Left renal cortex interstitium (tissue), 4 donors: ENCODE results near the gene EHHADH. TPM values are rescaled to one million over a fixed set of nuclear protein-coding genes. Genes with fewer than 3 reads are reported as not detected.
"Not testable (repeated sequence)": the region's sequence is repeated elsewhere in the genome, so short reads cannot be mapped to it uniquely, and the experiment has no call there.

Experiments used
- DNase-seq, 4 donors: peaks; one replicate each; pipeline ENCODE4 v3.0.0-alpha.2; 2013; ENCODE audit warnings: low read depth in 4 of 4, low spot score in 2 of 4, missing footprints in 1 of 4
- polyA plus RNA-seq, 4 donors: library from polyadenylated mRNA; unstranded; fragments of 120-200 nt; gene quantifications; one replicate each; pipeline ENCODE4 v1.2.1, GENCODE V29; 2013; ENCODE audit not compliant: insufficient read length in 4 of 4

EHHADH gene
- 10 to 100 TPM; 21.8 to 32.8 (median 27.7) TPM for polyA plus RNA-seq

DNA sequence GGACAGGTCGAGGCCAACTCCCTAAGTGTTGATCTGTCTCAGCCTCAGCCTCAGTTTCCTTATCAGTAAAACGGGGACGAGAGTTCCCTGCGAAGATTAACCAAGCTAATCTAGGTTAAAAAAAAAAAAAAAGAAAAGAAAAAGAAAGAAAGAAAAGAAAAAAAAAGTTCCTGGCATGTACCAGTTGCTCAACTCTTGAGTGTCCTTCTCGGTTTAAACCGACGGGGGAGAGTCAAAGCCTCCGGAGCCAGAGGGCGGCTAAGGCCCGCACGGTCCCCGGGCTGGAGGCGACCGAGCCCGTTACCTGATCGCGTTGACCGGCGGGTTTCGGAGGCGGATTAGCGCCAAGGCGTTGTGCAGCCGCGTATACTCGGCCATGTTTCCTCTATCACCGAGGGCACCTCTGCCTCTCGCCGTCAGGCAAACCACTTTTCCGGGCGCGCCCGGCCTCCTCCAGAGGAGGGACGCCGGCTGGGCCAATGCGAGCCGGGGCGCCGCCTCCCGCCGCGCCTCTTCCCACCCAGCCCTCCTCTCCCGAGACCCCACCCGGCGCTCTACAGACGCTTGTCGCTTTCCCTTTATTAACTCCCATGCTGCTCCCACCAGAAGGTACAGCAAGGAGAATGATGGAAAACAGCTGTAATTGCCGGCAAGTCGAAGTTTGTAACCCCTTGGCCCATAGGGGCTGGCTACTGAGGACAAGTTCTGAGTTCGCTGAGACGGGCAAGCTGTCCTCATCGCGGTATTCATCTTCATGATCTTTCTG is at the start of gene EHHADH:
TSS of gene EHHADH (minus strand) at position 405 of the 766 bp plus-strand sequence. CDS start at position 378, 27 bp downstream.
- peak; percentile 47 to 65 (median 55) for DNase-seq

DNA sequence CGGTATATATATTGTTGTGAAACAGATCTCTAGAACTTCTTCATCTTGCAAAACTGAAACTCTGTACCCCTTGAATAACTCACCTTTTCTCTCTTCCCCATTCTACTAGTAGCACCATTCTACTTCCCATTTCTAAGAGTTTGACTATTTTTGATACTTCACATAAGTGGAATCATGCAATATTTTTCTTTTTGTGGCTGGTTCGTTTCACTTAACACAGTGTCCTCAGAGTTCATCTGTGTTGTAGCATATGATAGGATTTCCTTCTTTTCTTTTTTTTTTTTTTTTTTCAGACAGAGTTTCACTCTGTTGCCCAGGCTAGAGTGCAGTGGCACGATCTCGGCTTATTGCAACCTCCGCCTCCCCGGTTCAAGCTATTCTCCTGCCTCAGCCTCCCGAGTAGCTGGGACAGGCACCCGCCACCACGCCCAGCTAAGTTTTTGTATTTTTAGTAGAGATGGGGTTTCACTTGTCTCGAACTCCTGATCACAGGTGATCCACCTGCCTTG is 46.1 kb upstream of the EHHADH start:
- DNase-seq, result not testable (repeated sequence)

DNA sequence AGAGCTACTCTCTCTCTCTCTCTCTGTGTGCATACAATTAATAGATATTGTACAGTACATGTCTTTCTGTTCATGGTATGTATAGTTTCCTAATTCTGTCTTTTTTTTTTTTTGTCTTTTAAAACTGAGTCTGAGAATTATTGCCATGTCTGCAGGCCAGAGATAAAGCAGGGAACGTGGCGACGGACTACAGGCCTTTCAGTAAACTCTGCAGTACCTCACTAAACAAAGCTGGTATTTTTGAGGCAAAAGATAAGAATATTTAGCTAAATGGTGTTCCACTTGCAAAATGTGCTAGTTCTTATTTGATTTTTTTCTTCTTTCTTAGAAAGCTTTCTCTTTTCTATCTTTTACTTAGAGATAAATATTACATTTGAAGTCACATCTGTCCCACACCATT is 44.0 kb upstream of the EHHADH start:
- no peak for DNase-seq

DNA sequence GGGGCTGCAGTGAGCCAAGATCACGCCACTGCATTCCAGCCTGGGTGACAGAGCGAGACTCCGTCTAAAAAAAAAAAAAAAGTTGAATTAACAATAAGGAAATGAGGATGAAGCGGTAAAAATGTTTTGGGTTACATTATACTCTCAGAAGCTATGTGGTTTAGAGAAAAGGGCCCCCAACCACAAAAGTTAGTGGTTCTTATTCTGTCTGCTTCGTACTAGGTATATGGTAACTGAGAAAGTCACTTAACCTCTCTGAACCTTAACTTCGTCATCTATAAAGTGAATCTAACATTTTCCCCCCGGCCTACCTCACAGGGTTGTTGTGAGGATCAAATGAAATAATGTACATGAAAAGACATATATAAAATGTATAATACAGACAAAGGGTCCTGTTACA is 38.4 kb upstream of the EHHADH start:
- DNase-seq, result no peak

DNA sequence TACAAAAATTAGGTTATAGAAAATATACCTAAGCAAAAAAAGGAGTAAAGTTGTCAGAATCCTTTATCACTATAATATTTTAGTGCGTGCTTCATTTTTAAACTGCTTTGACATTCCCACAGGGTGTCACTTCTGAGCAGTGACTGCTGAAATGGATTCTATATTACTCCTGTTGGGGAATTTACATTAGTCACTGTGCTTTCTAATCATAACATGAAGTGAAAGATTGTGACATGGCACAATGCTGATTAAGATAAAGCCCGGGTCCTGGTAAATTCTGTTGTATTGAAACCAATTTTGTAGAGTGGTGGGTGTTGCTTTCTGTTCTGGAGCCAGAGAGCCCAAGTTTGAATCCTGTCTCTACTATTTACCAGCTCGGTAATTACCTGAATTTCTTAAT is 36.4 kb upstream of the EHHADH start:
- DNase-seq, result no peak

DNA sequence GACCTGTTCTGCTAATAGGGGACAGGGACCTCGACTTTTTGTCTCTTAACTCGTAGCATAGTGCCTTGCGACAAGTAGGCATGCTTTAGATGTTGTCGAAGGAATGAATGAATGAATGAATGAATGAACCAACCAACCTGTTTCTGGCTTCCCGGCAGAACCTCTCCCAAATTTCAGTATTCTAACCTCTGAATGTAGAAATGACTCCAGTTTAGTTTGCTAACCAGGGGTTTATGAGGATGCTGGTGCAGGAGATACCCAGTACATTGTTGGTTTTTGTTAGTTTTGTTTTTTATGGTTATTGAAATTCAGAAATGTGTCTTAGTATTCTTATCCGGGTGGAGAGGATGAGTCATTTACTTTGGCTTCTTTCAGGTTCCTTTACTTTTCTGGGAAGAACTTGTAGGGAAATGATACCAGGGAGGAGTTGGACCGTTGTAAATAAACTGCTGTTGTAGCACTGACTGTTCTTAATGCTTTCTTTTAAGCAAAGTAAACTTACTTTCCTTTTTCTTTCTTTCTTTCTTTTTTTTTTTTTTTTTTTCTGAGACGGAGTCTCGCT is 29.6 kb upstream of the EHHADH start:
- DNase-seq, result no peak

- DNase-seq, result peak; percentile 82 to 96 (median 94)
Measured at GRCh38 chr3:185282696-185283373, 29.0 kb upstream of the EHHADH start.

GRCh38 chr3:185280572-185281365 is 26.9 kb upstream of the EHHADH start:
- DNase-seq, result no peak

GRCh38 chr3:185279587-185280138 is 25.8 kb upstream of the EHHADH start:
- no peak for DNase-seq

- no peak for DNase-seq
Measured at GRCh38 chr3:185276415-185276814, 22.6 kb upstream of the EHHADH start.

DNA sequence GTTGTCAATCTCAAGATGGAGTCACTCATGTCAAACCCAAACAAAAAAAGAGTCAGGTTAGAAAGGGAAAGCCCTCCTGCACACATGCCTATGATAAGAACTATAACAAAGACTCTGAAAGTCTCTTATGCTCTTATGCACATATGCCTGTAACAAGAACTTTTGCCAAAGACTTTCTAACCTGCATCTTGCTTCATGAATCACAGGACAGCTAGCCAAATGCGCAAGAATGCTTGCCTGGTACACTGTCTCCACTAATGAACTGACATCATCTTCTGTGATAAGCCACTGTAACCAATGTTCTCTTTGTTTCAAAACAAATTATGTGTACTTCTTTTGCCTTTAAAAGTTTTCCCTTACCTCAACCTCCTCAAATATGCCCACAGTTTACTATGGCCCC is 18.2 kb upstream of the EHHADH start:
- DNase-seq, result no peak

DNA sequence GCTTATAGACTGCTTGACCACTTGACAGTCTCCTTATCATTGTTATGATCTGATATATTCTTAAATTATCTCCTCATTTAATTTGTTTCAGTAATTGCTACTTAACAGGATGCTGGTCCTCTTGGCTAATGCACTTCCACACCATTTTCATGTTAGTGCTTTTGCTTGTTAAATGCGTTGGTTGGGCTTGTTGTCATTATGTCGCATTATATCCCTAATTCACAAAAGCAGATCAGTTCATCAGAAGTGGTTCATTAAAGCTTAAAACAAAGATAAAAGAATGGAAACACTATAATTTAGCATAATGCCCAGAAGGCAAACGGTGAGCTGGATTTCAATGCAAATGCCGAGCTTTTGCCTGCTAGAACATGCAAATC is 17.1 kb upstream of the EHHADH start:
- no peak for DNase-seq

GRCh38 chr3:185270262-185270955 is 16.6 kb upstream of the EHHADH start:
- no peak for DNase-seq

DNA sequence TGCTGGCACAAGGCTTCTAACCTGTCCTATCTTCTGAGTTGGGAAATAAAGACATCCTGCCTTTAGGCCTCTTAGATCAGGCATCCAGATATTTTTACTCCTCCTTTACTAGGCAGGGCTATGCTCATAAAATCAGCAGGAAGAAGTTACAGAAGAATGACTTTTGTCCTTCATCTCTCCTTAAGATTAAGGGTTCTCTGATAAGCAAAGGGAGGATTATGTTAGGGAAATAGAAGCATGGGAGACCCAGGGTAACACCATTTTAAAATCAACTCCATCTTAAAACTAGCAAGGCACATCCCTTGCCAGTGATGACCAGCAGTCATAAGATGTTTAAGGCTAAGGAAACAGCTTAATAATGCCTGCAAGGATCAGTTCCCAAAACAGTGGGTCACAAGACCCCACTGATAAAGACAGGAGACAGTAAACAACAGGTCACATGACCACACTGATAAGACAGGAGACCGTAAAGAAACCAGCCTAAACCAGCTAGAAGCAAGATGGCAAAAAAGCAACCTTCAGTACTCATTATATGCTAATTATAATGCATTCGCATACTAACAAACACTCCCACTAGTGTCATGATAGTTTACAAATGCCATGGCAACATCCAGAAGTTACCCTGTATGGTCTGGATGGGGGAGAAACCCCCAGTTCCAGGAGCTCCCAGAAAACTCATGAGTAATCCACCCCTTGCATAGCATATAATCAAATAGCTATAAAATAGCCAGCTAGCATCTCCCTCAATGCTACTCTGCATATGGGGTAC is 14.5 kb upstream of the EHHADH start:
- no peak for DNase-seq

- DNase-seq, result no peak
Measured at GRCh38 chr3:185267193-185267592, 13.3 kb upstream of the EHHADH start.

DNA sequence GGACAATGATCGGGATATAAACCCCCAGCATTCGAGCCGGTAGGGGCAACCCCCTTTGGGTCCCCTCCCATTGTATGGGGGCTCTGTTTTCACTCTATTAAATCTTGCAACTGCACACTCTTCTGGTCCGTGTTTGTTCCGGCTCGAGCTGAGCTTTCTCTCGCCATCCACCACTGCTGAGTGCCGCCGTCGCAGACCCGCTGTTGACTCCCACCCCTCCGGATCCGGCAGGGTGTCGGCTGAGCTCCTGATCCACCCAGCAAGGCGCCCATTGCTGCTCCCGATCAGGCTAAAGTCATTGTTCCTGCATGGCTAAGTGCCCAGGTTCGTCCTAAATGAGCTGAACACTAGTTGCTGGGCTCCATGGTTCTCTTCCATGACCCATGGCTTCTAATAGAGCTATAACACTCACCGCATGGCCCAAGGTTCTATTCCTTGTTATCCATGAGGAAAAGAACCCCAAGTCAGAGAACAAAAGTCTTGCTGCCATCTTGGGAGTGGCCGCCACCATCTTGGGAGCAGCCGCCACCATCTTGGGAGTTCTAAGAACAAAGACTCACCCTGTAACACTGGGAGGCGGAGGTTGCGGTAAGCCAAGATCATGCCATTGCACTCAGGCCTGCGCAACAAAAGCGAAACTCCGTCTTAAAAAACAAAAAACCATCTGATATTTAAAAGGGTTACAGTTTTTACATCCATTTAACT is 11.2 kb upstream of the EHHADH start:
- DNase-seq, result no peak

GRCh38 chr3:185263423-185263822 is 9.6 kb upstream of the EHHADH start:
- no peak for DNase-seq

DNA sequence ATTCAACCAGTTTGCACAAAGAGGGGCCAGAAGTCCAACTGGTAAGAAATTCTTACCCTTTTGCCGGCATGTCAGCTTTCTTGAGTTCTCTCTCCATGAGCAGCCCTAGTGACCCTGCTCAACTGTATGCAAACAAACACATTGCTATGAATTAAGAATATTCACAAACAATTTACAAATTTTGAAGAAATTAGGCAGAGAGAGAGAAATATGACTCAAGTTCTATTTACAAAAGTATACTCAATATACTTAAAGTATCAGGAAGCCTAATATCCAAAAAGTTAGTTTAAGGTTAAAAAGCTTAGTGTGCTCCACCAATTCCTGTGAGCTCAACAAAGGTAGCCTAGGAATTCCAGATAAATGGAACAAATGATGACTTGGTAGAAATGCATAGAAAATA is 3.5 kb upstream of the EHHADH start:
- no peak for DNase-seq

GRCh38 chr3:185254799-185255198 is 950 bp upstream of the EHHADH start:
- no peak for DNase-seq
